Medulla oblongata (tissue), 1 donor: Measurements from ENCODE around the gene FHAD1.
A peak's percentile ranks its signal among the peaks of the same experiment; 100 is the strongest.
"Not testable (repeated sequence)": the region's sequence is repeated elsewhere in the genome, so short reads cannot be mapped to it uniquely, and the experiment has no call there.

Experiments used
- DNase-seq: peaks from one replicate; pipeline ENCODE4 v3.0.0-alpha.2; 2015; ENCODE audit errors: extremely low spot score

Gene FHAD1

DNA sequence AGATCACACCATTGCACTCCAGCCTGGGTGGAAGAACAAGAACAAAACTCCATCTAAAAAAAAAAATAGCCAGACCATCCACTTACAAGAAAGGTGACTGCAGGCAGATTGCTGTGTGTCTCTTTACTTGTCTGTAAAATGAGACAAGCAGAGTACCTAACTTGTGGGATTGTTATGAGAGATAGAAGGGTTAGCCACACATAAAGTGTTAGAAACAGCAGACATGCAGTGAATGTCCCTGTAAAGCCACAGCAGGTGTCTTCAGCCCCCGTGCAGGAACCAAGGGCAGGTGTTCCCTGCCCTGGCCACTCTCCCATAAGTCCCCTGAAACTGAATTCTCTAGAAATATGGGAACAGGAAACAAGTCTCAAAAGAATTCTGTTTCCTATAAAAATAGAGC lies 121.9 kb downstream of the FHAD1 start:
- DNase-seq, result no peak

DNA sequence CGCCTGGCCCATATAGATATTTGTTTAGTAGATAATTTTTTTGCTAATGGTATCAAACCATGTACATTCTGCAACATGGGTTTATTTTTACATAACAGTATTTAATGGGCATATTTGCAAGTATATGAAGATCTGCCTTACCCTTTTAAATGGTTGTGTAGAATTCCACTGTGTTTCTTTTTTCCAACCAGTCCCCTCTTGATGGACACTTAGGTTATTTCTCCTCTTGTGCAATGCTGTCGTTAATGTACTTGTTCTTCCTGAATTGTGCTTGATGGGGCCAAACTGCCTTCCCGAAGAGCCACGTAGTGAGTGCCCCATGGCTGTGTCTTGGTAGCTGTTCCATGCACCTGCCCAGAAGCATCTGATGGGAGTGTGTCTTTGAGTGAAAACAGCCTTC lies 123.2 kb downstream of the FHAD1 start:
- DNase-seq, result no peak

- DNase-seq, result peak; percentile 60
These were observed 123.9 kb downstream of the FHAD1 start for GRCh38 chr1:15370781-15371520.

DNA sequence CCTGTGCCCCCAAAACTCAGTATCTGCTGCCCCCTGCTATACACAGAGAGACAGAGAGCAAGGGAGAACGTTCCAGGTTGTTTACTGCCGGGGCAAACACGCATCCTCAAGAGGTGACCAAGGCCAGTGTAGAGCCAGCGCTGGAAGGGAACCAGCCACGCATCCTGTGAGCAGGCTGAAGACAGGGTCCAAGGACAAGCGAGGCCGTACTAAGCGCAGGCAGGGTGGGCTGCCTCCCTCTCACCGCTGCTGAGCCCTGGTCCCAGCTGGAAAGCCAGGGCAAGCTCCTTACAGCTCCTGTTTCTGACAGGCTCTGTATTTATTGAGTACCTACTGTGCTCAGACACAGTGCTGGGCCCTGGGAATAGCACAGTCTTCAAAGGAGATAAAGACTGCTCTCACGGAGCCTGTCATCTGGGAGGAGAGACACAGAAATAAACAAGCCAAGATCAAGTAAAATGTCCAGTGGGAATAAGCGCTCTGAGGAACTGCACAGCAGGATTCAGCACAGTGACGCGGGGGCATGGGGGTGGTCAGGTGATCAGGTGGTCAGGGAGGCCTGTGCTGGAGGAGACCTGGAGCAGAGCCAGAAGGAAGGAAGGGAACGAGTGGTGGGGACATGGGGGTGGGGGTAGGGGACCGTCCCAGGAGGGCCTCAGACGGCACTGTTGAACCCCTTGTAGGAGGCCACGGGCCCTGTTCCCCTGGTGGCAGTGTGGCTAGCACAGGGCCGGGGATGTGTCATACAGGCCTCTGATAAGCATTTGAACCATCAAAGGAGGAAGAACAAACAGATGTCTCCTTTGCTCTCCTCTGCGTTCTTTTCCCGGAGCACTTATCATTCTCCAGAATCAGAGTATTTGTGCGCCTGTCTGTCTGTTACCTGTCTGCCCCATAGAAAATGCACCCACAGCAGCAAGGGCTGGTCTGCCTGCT lies 124.9 kb downstream of the FHAD1 start:
- DNase-seq, result no peak

DNA sequence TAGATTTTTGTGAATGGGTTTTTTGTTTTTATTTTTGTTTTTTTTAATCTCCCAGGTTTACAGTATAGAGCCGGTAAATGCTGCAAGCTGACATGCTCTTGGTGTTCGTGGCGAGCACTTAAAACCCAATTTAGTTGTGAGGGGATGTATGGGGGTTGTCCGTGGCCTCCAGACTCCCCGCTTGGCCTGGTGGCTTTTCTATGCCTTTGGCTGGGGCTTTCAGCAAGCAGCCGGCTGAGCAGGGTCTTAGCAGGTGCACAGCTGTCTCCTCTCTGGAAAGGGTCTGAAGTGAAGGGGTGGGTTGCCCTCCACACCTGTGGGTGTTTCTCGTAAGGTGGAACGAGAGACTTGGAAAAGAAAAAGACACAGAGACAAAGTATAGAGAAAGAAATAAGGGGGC lies 131.7 kb downstream of the FHAD1 start:
- no peak for DNase-seq

DNA sequence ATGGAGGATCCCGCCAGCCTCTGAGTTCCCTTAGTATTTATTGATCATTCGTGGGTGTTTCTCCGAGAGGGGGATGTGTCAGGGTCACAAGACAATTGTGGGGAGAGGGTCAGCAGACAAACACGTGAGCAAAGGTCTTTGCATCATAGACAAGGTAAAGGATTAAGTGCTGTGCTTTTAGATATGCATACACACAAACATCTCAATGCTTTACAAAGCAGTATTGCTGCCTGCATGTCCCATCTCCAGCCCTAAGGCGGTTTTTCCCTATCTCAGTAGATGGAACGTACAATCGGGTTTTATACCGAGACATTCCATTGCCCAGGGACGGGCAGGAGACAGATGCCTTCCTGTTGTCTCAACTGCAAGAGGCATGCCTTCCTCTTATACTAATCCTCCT lies 132.1 kb downstream of the FHAD1 start:
- DNase-seq, result not testable (repeated sequence)

DNA sequence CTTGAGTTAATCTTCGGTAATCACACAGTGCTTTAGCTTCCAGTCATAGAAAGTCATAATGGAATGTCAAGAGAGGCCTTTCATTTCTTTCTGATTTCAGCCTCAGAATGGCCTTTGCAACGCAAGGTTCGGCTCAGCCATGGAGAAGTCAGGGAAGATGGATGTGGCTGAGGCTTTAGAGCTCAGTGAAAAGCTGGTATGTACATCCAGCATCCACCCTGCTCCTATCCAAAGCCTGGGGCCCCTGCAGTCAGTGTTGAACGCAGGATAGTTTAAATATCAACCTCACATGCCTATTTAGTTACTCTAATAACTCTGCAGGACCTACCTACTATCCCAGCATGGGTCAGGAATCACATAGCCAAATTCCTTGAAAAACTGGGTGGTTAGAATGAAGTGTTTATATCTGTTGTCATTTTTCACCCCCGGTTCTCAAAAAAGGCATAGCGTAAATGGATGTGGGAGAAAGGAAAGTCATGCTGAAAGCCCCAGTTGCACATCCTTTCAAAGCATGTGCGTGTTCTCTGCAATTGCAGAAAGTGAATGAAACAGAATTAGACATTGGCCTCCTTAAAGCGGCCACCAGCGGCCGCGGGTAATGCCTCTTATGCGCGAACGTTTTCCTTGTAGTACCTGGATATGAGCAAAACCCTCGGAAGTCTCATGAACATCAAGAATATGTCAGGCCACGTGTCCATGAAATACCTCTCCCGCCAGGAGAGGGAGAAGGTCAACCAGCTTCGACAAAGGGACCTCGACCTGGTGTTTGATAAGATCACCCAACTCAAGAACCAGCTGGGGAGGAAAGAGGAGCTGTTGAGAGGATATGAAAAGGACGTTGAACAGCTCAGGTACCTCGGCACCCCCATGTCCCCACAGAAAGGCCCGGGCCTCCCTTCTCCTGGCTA lies 133.8 kb downstream of the FHAD1 start:
- no peak for DNase-seq

GRCh38 chr1:15381805-15382204 lies 134.8 kb downstream of the FHAD1 start:
- DNase-seq, result no peak

DNA sequence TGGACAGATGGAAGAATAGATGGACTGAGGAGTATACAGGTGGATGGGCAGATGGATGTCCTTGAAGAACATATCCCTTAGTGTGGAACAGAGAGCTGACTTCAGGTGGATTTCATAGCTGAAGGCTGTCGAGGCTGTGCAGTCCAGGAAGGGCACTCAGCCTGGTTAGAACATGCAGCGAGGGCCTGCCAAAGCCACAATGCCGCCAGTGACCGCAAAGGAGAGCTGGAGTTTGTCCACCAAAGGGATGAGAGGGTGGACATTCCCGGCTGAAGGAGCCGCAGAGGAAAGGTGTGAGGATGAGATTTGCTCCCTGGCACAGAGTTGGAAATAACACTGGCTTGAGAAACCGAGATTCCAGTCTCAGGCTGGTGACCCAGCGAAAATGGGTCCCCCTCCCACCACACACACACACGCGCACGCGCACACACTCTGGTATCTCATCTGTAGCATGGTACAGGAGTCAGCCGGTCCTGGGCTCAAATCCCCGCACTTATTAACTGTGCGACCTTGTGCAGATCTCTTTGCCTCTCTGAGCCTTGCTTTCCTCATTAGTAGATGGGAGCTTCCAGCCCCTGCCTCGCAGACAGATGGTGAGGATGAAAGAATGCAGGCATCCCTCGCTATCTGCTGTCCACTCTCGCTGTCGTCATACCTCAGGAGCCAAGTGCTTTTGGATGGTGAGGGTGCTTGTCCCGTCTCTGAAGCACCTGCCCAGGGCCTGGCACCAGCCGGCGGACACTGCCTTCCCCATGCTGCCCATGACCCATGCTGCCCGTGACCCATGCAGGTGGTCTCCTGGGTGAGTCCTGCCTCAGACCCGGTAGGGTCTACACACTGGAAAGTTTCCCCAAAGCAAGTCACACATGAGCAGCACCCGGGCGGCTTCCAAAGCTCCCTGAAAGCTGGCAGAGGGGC lies 135.8 kb downstream of the FHAD1 start:
- no peak for DNase-seq

GRCh38 chr1:15383810-15384209 lies 136.8 kb downstream of the FHAD1 start:
- no peak for DNase-seq

- DNase-seq, result peak; percentile 84
These were observed 137.4 kb downstream of the FHAD1 start for GRCh38 chr1:15384301-15384901.

- DNase-seq, result no peak
These were observed 138.4 kb downstream of the FHAD1 start for GRCh38 chr1:15385420-15385819.

DNA sequence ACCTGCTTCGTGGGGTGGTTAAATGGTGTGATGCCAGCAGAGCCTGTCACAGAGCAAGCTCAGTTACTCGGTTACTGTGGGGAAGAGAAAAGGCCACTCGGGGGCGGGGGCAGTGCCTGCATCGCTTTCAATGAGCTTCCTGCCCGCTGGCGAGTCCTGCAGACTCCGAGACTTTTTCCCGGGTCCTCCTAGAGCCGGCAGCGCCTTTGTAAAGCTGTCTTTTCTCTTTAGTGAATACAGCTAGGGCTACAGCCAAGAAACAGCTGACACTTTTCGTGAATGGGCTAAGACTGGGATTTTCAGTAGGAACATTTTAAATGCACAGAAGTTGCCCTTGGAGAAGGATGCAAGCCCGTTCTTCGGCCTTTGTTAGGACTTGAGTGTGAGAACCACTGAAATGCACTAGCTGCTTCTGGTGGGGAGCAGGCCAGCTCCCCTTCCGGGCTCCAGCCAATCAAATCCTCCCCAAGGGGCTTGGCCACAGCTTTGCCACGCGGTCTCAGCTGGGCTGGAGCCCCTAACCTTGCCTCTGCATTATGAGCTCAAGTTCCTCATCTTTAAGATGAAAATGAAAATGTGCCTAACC lies 139.2 kb downstream of the FHAD1 start:
- DNase-seq, result peak; percentile 79

DNA sequence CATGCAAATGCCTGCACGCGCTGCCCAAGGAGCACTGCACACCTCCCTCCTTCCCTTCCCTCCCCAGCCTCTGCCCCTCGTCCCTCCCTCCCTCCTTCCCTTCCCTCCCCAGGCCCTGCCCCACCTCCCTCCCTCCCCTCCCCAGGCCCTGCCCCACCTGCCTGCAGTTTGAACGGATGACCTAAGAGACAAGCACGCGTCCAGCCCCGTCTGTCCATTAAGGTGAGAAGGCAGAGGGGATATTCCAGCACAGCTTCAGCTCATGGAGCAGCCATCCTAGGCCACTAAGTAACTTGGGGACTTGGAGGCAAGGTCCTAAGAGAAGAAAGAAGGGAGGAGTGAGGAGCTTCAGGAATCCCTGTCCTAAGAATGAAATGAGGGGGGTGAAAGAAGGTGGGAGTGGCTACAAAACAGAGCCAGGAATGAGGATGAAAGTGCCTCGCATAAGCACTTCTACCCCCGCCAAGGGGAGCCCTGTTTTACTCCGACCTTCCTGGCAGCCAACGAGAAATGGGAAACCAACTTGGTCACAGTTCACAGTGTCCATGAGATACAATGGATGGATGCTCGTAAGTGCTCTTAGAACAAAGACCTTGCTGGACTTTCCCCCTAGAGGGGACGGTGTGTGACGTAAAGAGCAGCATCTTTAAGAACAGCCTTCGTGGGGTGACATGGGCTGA lies 141.3 kb downstream of the FHAD1 start:
- no peak for DNase-seq

DNA sequence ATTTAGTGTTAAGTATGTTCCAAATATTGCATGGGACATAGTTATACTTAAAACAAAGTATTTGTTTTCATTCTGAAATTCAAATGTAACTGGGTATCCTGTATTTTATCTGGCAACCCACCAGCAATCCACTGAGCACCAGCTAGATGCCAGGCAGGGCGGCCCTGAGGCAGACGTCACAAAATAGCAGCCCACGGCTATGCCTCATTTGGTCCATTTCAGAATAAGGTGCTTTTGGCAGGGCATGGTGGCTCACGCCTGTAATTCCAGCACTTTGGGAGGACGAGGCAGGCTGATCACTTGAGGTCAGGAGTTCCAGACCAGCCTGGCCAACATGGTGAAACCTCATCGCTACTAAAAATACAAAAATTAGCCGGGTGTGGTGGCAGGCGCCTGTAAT lies 142.8 kb downstream of the FHAD1 start:
- DNase-seq, result not testable (repeated sequence)

DNA sequence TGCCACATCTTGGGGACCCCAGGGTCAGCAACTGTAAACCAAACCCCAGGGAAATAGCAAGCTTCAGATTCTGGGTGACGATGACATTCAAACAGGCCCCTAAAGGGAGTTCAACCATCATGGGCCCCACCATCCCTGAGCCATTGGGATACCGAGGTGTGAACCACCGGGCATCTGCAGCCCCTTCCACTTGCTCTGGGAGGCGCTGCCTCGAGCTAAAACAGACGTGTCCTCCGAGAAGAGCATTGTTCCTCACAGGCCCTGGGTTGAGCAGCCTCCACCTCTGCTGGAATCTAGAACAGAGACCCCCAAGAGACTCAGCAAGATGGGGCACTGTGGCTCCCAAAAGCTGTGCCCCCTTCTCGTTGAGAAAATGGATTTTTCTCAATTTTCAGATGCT lies 143.6 kb downstream of the FHAD1 start:
- DNase-seq, result no peak

GRCh38 chr1:15391366-15391765 lies 144.3 kb downstream of the FHAD1 start:
- no peak for DNase-seq

DNA sequence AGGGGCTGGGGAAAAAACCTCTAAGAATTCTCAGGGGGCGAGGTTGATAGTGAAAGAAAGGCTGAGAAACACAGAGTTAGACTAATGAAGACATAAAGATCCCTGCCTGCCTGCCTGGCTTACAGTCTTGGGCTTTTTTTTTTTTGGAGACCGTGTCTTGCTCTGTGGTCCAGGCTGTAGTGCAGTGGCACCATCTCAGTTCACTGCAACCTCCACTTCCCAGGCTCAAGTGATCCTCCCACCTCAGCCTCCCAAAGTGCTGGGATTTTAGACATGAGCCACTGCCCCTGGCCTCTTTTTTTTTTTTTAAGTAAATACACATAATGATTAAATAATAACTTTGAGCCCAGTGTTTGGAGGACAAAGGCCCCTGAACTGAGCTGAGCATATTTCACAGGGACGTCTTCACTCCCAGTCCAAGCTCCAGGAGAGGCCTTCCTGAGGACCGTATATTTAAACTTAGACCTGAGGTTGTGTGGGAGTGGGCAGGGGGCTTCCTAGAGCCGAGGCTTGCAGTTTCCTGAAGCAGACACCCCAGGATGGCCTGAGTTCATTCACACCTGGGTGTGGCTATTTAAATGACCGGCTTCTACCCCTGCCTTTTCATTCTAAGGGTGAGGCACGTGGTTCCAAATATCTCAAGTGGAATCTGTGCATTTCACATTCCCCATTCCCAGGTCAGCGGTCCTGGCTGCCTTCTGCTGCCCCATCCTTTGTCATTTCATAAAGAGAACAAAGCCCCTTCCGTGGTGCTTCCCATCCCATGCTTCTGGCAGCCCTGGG lies 146.6 kb downstream of the FHAD1 start:
- DNase-seq, result no peak

GRCh38 chr1:15394258-15394690 lies 147.3 kb downstream of the FHAD1 start:
- DNase-seq, result no peak
